Measurements from ENCODE around the gene MEIS1. TPM values are rescaled to one million over a fixed set of nuclear protein-coding genes. Genes with fewer than 3 reads are reported as not detected.

The MEIS1 gene
- total and polyA plus RNA-seq, 2 of the 8 experiments (the other 6 are each of a cell fraction or from before 2014, with no cell fraction given), result 0.17 to 1.2 TPM

DNA sequence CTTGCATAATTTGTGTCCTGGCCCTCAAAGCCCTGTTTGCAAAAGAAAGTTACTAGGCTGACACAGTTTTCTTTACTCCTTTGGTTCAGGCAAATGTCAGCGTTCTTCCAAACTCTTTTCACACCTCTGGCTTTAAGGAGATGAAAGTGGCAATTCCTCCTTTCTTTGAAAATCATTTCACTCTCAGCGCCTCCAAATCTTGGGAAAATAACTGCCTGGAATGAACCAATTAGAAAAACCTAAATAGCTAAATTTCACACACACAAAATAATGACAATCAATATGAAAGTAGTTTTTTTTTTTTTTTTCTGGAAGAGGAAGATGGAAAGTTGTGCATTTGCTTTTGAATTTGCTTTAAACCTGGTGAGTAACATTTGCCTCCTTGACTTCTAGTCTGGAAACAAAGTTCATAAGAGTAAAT lies 1.7 kb downstream of the MEIS1 start:
- TF ChIP-seq BCL11A (IDR thresholded peaks at IDR 0.05; ENCODE audit: low read depth in 2 of 2, low read length in 2 of 2), result no peak
- H3K79me1 ChIP-seq (ENCODE audit: low read depth, low read length), result no peaks in the 10 kb centered on the region
- H4K8ac ChIP-seq (ENCODE audit: extremely low read depth, insufficient read depth, low read length), result no peak overlapping the region
- CTCF ChIA-PET (ENCODE audit: partially characterized antibody), result interaction anchor here (0.6 to 10.4 kb wide), 7 partner anchors 8 to 1770 kb away, joined by 3 to 161 read pairs (median 5); no protein-coding TSS in a partner anchor
- no peak overlapping the region for H3K23ac ChIP-seq (ENCODE audit: insufficient read length)
- H2BK15ac ChIP-seq (ENCODE audit: low read length), result no peak overlapping the region
- H3K14ac ChIP-seq (ENCODE audit: insufficient read length), result no peak overlapping the region
- H4K5ac ChIP-seq (ENCODE audit: insufficient read length, low read depth, low read length), result no peak overlapping the region
- H3K27me3 ChIP-seq (replicated peaks in 1 of 4; ENCODE audit: control insufficient read depth in 3 of 4, extremely low read depth in 1 of 4, insufficient read depth in 3 of 4, low read length in 3 of 4), result peaks cover 62 to 100% (median 91%) of the 10 kb centered on the region in 4 experiments
- H3K27ac ChIP-seq (ENCODE audit: low read depth, low read length), result no peak overlapping the region
- no peak overlapping the region for H2AFZ ChIP-seq (ENCODE audit: low read length)
- no peaks in the 10 kb centered on the region for H3K79me2 ChIP-seq (ENCODE audit: control insufficient read depth in 1 of 2, insufficient read depth in 2 of 2, low read length in 2 of 2)
- DNase-seq (ENCODE audit: low read depth in 1 of 2, low spot score in 2 of 2) (no peak), FAIRE-seq (no peak)
- H3K4me2 ChIP-seq (ENCODE audit: insufficient read depth in 1 of 2, low read depth in 2 of 2, low read length in 2 of 2), result no peak overlapping the region; a peak in 1 of 4 replicates
- 0% methylated on average over 2 of the region's 2 CpGs; no CpG with 5 or more reads in 1 of the 2 experiments for WGBS, 2 experiments (ENCODE audit: extremely low coverage in 1 of 2, insufficient coverage in 1 of 2, insufficient read length in 1 of 2, insufficient replicate concordance in 2 of 2, low coverage in 1 of 2, low lambda C conversion rate in 2 of 2, missing lambda C conversion rate in 1 of 2)
- no peak overlapping the region for H3K56ac ChIP-seq (replicated peaks; ENCODE audit: insufficient read length, low read depth, low read length)
- no peaks in the 10 kb centered on the region for H3K9me3 ChIP-seq (ENCODE audit: insufficient read depth in 2 of 2, low read depth in 1 of 2, low read length in 1 of 2)
- no peak overlapping the region for H3K9ac ChIP-seq (replicated peaks in 1 of 4; ENCODE audit: extremely low read depth in 1 of 4, low read depth in 3 of 4, low read length in 3 of 4)
- H2AK5ac ChIP-seq (ENCODE audit: low read depth, low read length), result no peak overlapping the region
- no peak overlapping the region for H2BK20ac ChIP-seq (ENCODE audit: low read length)
- no peak overlapping the region for H3K4me3 ChIP-seq (ENCODE audit: extremely low read depth in 1 of 4, insufficient read depth in 2 of 4, low read depth in 3 of 4, low read length in 4 of 4)
- peaks cover 18% of the 10 kb centered on the region for H3K23me2 ChIP-seq (ENCODE audit: low read depth, low read length)
- peaks cover 5 to 12% of the 10 kb centered on the region in 2 experiments for H4K20me1 ChIP-seq (replicated peaks in 1 of 2; ENCODE audit: control insufficient read depth in 1 of 2, insufficient read depth in 2 of 2, low read length in 2 of 2)
- no peak overlapping the region for H4K91ac ChIP-seq (replicated peaks; ENCODE audit: insufficient read length, low read length)
- H3K4me1 ChIP-seq (replicated peaks in 1 of 4; ENCODE audit: control insufficient read depth in 3 of 4, insufficient read depth in 4 of 4, low read length in 3 of 4), result peaks cover 14 to 42% (median 16%) of the 10 kb centered on the region in 4 experiments
- no peak overlapping the region for H3K4ac ChIP-seq (replicated peaks; ENCODE audit: insufficient read length, low read depth, low read length)
- no peak overlapping the region for H2BK5ac ChIP-seq (ENCODE audit: low read depth, low read length)
- H2BK120ac ChIP-seq (replicated peaks; ENCODE audit: low read depth, low read length), result no peak overlapping the region
- POLR2A ChIA-PET (ENCODE audit: partially characterized antibody), result interaction anchor here (2.3 kb wide), 1 partner anchor 139 kb away, joined by 8 read pairs; no protein-coding TSS in a partner anchor
- H3K36me3 ChIP-seq (ENCODE audit: control insufficient read depth in 2 of 4, insufficient read depth in 4 of 4, low read length in 3 of 4), result no peaks in the 10 kb centered on the region
- H3K18ac ChIP-seq (ENCODE audit: extremely low read depth, low read length), result no peak overlapping the region
- no peak overlapping the region for H2BK12ac ChIP-seq (ENCODE audit: low read depth, low read length)

Measured in H1 (cell line).